ENCODE data around the gene FBN1. TPM values are rescaled to one million over a fixed set of nuclear protein-coding genes. Genes with fewer than 3 reads are reported as not detected.

The FBN1 gene
- polyA plus RNA-seq, 3 donors, result 11.6 to 85.4 (median 55.2) TPM

- WGBS, 3 donors, result 60 to 79% (median 78%) methylated on average over 8 of the region's 8 CpGs
- H3K27ac ChIP-seq (ENCODE audit: low read depth, low read length), result no peak overlapping the region
Measured at GRCh38 chr15:48631176-48631770, 14.2 kb downstream of the FBN1 start.

GRCh38 chr15:48630245-48630644, 15.3 kb downstream of the FBN1 start:
- no peak overlapping the region for H3K27ac ChIP-seq (ENCODE audit: low read depth, low read length)
- WGBS, 3 donors, result 79 to 90% (median 80%) methylated on average over 1 of the region's 1 CpG

GRCh38 chr15:48628832-48629231, 16.7 kb downstream of the FBN1 start:
- WGBS, 3 donors, result 61 to 76% (median 75%) methylated on average over 2 of the region's 2 CpGs
- H3K27ac ChIP-seq (ENCODE audit: low read depth, low read length), result no peak overlapping the region

- 44 to 56% (median 52%) methylated on average over 7 of the region's 7 CpGs for WGBS, 3 donors
- no peak overlapping the region for H3K27ac ChIP-seq (ENCODE audit: low read depth, low read length)
Measured at GRCh38 chr15:48627260-48627940, 18.1 kb downstream of the FBN1 start.

- no peak overlapping the region for H3K27ac ChIP-seq (ENCODE audit: low read depth, low read length)
- 68 to 88% (median 86%) methylated on average over 2 of the region's 2 CpGs for WGBS, 3 donors
Measured at GRCh38 chr15:48625126-48625525, 20.4 kb downstream of the FBN1 start.

GRCh38 chr15:48624700-48625099, 20.8 kb downstream of the FBN1 start:
- H3K27ac ChIP-seq (ENCODE audit: low read depth, low read length), result no peak overlapping the region
- 79 to 96% (median 93%) methylated on average over 4 of the region's 4 CpGs for WGBS, 3 donors

GRCh38 chr15:48623456-48623855, 22.1 kb downstream of the FBN1 start:
- no peak overlapping the region for H3K27ac ChIP-seq (ENCODE audit: low read depth, low read length)
- WGBS, 3 donors, result 52 to 97% (median 92%) methylated on average over 1 of the region's 1 CpG

- no peak overlapping the region for H3K27ac ChIP-seq (ENCODE audit: low read depth, low read length)
- WGBS, 3 donors, result 68 to 85% (median 72%) methylated on average over 2 of the region's 2 CpGs
Measured at GRCh38 chr15:48622237-48622636, 23.3 kb downstream of the FBN1 start.

GRCh38 chr15:48619446-48619845, 26.1 kb downstream of the FBN1 start:
- whole genome bisulfite sequencing, 3 donors, result 86 to 91% (median 86%) methylated on average over 2 of the region's 2 CpGs
- no peak overlapping the region for H3K27ac ChIP-seq (ENCODE audit: low read depth, low read length)

GRCh38 chr15:48617619-48618018, 27.9 kb downstream of the FBN1 start:
- WGBS, 3 donors, result 13 to 51% (median 18%) methylated on average over 2 of the region's 2 CpGs
- no peak overlapping the region for H3K27ac ChIP-seq (ENCODE audit: low read depth, low read length)

GRCh38 chr15:48616216-48616615, 29.3 kb downstream of the FBN1 start:
- 56 to 69% (median 62%) methylated on average over 2 of the region's 2 CpGs for WGBS, 3 donors
- no peak overlapping the region for H3K27ac ChIP-seq (ENCODE audit: low read depth, low read length)

- H3K27ac ChIP-seq (ENCODE audit: low read depth, low read length), result no peak overlapping the region
- WGBS, 3 donors, result 45 to 76% (median 64%) methylated on average over 3 of the region's 3 CpGs
Measured at GRCh38 chr15:48614051-48614450, 31.5 kb downstream of the FBN1 start.

- 62 to 82% (median 71%) methylated on average over 3 of the region's 3 CpGs for WGBS, 3 donors
- no peak overlapping the region for H3K27ac ChIP-seq (ENCODE audit: low read depth, low read length)
Measured at GRCh38 chr15:48609486-48609885, 36.0 kb downstream of the FBN1 start.

- WGBS, 3 donors, result 52 to 92% (median 68%) methylated on average over 3 of the region's 3 CpGs
- H3K27ac ChIP-seq (ENCODE audit: low read depth, low read length), result no peak overlapping the region
Measured at GRCh38 chr15:48607846-48608245, 37.7 kb downstream of the FBN1 start.

- no peak overlapping the region for H3K27ac ChIP-seq (ENCODE audit: low read depth, low read length)
Measured at GRCh38 chr15:48604567-48604966, 40.9 kb downstream of the FBN1 start.

GRCh38 chr15:48603922-48604321, 41.6 kb downstream of the FBN1 start:
- H3K27ac ChIP-seq (ENCODE audit: low read depth, low read length), result no peak overlapping the region
- 48 to 71% (median 67%) methylated on average over 3 of the region's 3 CpGs for WGBS, 3 donors

GRCh38 chr15:48603123-48603500, 42.4 kb downstream of the FBN1 start:
- 63 to 67% (median 65%) methylated on average over 6 of the region's 6 CpGs for WGBS, 3 donors
- no peak overlapping the region for H3K27ac ChIP-seq (ENCODE audit: low read depth, low read length)

- WGBS, 3 donors, result 55 to 77% (median 58%) methylated on average over 4 of the region's 4 CpGs
- H3K27ac ChIP-seq (ENCODE audit: low read depth, low read length), result no peak overlapping the region
Measured at GRCh38 chr15:48602358-48603122, 43.0 kb downstream of the FBN1 start.

GRCh38 chr15:48601095-48601494, 44.4 kb downstream of the FBN1 start:
- H3K27ac ChIP-seq (ENCODE audit: low read depth, low read length), result no peak overlapping the region

GRCh38 chr15:48596841-48597240, 48.7 kb downstream of the FBN1 start:
- H3K27ac ChIP-seq (ENCODE audit: low read depth, low read length), result no peak overlapping the region
- 53 to 80% (median 72%) methylated on average over 4 of the region's 4 CpGs for WGBS, 3 donors

More at GRCh38 chr15:48601095-48601494, 44.4 kb downstream of the FBN1 start:
- WGBS, 3 donors, result 77 to 93% (median 89%) methylated on average over 4 of the region's 4 CpGs

Measured in adipose tissue (tissue), 3 donors.